NB4 (cell line): Measurements from ENCODE around the gene CCSER1.
"Not testable (repeated sequence)": the region's sequence is repeated elsewhere in the genome, so short reads cannot be mapped to it uniquely, and the experiment has no call there.

Experiments
- DNase-seq: peaks from one replicate; pipeline ENCODE4 v3.0.0; 2010; ENCODE audit warnings: low read depth
- H3K4me3 ChIP-seq: one replicate; pipeline ENCODE4 v1.5.1; 2011; ENCODE audit warnings: mild to moderate bottlenecking, low read depth, low read length, moderate library complexity
- CTCF ChIP-seq: IDR thresholded peaks from one replicate; pipeline ENCODE4 v1.5.1; 2012; ENCODE audit warnings: low read depth, low read length
- MYC ChIP-seq: IDR thresholded peaks from 2 replicates; pipeline ENCODE4 v1.6.1; 2011; ENCODE audit warnings: low read depth, low read length
- POLR2A ChIP-seq: IDR thresholded peaks from 2 replicates; pipeline ENCODE4 v1.6.1; 2011; ENCODE audit warnings: mild to moderate bottlenecking; ENCODE audit not compliant: insufficient read length; ENCODE audit errors: extremely low read depth
- TF ChIP-seq, protein P1 (sequence below): IDR thresholded peaks from 2 replicates; pipeline ENCODE4 v1.6.1; 2011; ENCODE audit warnings: low read depth, low read length

Gene CCSER1

GRCh38 chr4:90281541-90282355 is 154.6 kb downstream of the CCSER1 start:
- DNase-seq: no peak
- no peak for TF ChIP-seq CTCF
- no peak overlapping the region for H3K4me3 ChIP-seq

GRCh38 chr4:90290345-90290744 is 163.2 kb downstream of the CCSER1 start:
- no peak for DNase-seq
- no peak overlapping the region for H3K4me3 ChIP-seq
- TF ChIP-seq CTCF (no peak), POLR2A (no peak), MYC (no peak)
- TF ChIP-seq, protein P1, sequence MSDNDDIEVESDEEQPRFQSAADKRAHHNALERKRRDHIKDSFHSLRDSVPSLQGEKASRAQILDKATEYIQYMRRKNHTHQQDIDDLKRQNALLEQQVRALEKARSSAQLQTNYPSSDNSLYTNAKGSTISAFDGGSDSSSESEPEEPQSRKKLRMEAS: no peak

DNA sequence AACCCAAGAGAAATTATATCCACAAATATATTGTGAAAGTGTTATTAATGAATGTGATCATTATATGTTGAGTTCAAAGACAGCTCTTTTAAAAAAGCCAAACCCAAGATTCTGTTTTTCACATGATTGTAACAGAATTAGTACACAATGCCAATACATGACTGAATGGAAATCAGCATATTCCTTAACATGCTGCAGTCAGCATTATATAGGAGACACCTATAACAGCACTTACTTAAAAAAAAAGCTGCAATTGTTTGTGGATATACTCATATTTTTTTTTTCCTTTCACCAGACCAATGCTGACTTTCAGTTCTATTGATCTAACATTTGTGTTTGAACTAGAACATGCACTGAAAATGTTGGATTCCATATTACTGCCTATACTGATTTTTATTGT is 165.2 kb downstream of the CCSER1 start:
- no peak for DNase-seq
- TF ChIP-seq CTCF: no peak
- TF ChIP-seq, protein P1: no peak
- no peak for TF ChIP-seq MYC
- no peak for TF ChIP-seq POLR2A
- no peak overlapping the region for H3K4me3 ChIP-seq

DNA sequence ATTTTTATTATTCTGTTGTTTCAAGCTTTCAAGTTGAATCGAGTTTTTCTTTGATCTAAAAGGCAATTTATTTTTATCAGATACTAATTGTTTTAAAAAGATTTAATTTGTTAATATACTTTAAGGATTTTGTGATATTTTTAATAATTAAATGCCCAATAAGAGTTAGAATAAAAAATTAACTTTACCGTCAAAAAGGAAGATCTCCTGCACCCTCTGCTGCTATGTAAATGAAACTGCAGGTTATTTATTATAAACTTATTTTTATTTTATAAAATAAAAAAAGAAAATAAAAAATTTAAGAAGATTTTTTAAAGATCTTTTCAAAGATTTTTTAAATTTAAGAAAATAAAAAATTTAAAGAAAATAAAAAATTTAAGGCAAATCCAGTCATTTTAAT is 166.1 kb downstream of the CCSER1 start:
- no peak for DNase-seq
- H3K4me3 ChIP-seq: no peak overlapping the region
- TF ChIP-seq CTCF (no peak), POLR2A (no peak), MYC (no peak)
- TF ChIP-seq, protein P1: no peak

- no peak overlapping the region for H3K4me3 ChIP-seq
- DNase-seq: no peak
- TF ChIP-seq MYC: no peak
Measured at GRCh38 chr4:90299373-90299772, 172.2 kb downstream of the CCSER1 start.

GRCh38 chr4:90306810-90307209 is 179.6 kb downstream of the CCSER1 start:
- no peak for DNase-seq
- TF ChIP-seq MYC: no peak
- no peak overlapping the region for H3K4me3 ChIP-seq

- not testable (repeated sequence) for H3K4me3 ChIP-seq, DNase-seq
Measured at GRCh38 chr4:90317140-90317539, 189.9 kb downstream of the CCSER1 start.
